ENCODE measurements around the gene GZMM.
A peak's percentile ranks its signal among the peaks of the same experiment; 100 is the strongest.

GZMM gene

DNA sequence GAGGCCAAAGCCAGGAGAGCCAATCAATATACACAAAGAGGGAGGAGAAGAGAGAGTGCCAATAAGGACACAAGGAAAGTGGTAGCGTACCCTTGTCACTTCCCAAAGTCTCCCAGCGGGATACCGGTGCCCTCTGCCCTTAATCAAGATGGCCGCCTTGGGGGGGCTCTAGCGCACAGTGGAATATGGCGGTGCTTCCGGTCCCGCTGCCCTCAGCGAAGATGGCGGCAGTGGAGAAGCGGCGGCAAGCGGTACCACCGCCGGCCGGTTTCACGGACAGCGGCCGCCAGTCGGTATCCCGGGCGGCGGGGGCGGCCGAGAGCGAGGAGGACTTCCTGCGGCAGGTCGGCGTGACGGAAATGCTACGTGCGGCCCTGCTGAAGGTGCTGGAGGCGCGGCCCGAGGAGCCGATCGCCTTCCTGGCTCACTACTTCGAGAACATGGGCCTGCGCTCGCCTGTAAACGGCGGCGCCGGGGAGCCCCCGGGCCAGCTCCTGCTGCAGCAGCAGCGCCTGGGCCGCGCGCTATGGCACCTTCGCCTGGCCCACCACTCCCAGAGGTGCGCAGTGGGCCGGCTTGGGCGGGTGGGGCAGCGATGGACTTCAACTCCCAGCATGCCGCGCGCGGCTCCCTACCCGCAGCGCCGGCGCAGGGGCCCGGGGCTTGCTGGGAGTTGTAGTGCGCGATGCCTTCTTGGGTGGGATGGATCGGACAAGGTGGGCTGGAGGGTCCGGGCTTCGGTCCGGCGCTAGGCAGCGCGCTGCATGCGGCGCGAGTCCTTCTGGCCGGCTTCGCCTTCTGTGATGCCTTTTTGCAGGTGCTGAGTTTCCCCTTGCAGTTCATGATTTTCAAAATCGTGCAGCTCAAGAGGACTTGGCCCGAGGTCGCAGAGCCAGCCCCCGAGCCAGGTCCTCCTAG lies 36.3 kb upstream of the GZMM start, which contains the start of gene TPGS1 (continued):
- TF ChIP-seq, protein P1, sequence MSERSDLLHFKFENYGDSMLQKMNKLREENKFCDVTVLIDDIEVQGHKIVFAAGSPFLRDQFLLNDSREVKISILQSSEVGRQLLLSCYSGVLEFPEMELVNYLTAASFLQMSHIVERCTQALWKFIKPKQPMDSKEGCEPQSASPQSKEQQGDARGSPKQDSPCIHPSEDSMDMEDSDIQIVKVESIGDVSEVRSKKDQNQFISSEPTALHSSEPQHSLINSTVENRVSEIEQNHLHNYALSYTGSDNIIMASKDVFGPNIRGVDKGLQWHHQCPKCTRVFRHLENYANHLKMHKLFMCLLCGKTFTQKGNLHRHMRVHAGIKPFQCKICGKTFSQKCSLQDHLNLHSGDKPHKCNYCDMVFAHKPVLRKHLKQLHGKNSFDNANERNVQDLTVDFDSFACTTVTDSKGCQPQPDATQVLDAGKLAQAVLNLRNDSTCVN (tag by site-specific recombination; optimal IDR thresholded peaks at IDR 0.05), result peak; percentile 32
- TF ChIP-seq YY2 (tag by site-specific recombination; IDR thresholded peaks at IDR 0.05), result peak; percentile 98
- peak; percentile 41; the same call in 1 of the 2 replicates for TF ChIP-seq ZNF2 (tag by site-specific recombination; IDR thresholded peaks at IDR 0.05)
- TF ChIP-seq ZNF202 (tag by site-specific recombination; IDR thresholded peaks at IDR 0.05; ENCODE audit: borderline replicate concordance), result no peak
- TF ChIP-seq ZNF629 (tag by site-specific recombination; IDR thresholded peaks at IDR 0.05), result peak; percentile 71
- peak; percentile 68; the same call in 1 of the 2 replicates for TF ChIP-seq IKZF3 (tag by site-specific recombination; IDR thresholded peaks at IDR 0.05)
- 0 out of 2 replicates have a peak, but pooled peaks have one; percentile 20 for TF ChIP-seq ZBTB8A (tag by site-specific recombination; IDR thresholded peaks at IDR 0.05)
- TF ChIP-seq ZNF610 (tag by site-specific recombination; IDR thresholded peaks at IDR 0.05; ENCODE audit: borderline replicate concordance), result 0 out of 2 replicates have a peak, but pooled peaks have one; percentile 44
- 0 out of 2 replicates have a peak, but pooled peaks have one; percentile 18 for TF ChIP-seq ZFP37 (tag by site-specific recombination; IDR thresholded peaks at IDR 0.05)
- TF ChIP-seq ZNF146 (tag by site-specific recombination; IDR thresholded peaks at IDR 0.05), result 0 out of 2 replicates have a peak, but pooled peaks have one; percentile 5
- TF ChIP-seq ZNF521 (tag by site-specific recombination; IDR thresholded peaks at IDR 0.05), result no peak
- 0 out of 2 replicates have a peak, but pooled peaks have one; percentile 8 for TF ChIP-seq ZNF660 (tag by site-specific recombination; IDR thresholded peaks at IDR 0.05)
- TF ChIP-seq ZEB2 (tag by site-specific recombination; IDR thresholded peaks at IDR 0.05), result peak; percentile 89
- TF ChIP-seq SP2 (tag by site-specific recombination; IDR thresholded peaks at IDR 0.05), result peak; percentile 80
- peak; percentile 83 for TF ChIP-seq FEZF1 (tag by site-specific recombination; IDR thresholded peaks at IDR 0.05)
- TF ChIP-seq KLF16 (tag by site-specific recombination; IDR thresholded peaks at IDR 0.05), result 0 out of 2 replicates have a peak, but pooled peaks have one; percentile 37
- TF ChIP-seq, protein P2, sequence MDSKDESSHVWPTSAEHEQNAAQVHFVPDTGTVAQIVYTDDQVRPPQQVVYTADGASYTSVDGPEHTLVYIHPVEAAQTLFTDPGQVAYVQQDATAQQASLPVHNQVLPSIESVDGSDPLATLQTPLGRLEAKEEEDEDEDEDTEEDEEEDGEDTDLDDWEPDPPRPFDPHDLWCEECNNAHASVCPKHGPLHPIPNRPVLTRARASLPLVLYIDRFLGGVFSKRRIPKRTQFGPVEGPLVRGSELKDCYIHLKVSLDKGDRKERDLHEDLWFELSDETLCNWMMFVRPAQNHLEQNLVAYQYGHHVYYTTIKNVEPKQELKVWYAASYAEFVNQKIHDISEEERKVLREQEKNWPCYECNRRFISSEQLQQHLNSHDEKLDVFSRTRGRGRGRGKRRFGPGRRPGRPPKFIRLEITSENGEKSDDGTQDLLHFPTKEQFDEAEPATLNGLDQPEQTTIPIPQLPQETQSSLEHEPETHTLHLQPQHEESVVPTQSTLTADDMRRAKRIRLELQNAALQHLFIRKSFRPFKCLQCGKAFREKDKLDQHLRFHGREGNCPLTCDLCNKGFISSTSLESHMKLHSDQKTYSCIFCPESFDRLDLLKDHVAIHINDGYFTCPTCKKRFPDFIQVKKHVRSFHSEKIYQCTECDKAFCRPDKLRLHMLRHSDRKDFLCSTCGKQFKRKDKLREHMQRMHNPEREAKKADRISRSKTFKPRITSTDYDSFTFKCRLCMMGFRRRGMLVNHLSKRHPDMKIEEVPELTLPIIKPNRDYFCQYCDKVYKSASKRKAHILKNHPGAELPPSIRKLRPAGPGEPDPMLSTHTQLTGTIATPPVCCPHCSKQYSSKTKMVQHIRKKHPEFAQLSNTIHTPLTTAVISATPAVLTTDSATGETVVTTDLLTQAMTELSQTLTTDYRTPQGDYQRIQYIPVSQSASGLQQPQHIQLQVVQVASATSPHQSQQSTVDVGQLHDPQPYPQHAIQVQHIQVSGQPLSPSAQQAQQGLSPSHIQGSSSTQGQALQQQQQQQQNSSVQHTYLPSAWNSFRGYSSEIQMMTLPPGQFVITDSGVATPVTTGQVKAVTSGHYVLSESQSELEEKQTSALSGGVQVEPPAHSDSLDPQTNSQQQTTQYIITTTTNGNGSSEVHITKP (tag by site-specific recombination; IDR thresholded peaks at IDR 0.05), result peak; percentile 86
- TF ChIP-seq ZNF548 (tag by site-specific recombination; IDR thresholded peaks at IDR 0.05), result no peak

DNA sequence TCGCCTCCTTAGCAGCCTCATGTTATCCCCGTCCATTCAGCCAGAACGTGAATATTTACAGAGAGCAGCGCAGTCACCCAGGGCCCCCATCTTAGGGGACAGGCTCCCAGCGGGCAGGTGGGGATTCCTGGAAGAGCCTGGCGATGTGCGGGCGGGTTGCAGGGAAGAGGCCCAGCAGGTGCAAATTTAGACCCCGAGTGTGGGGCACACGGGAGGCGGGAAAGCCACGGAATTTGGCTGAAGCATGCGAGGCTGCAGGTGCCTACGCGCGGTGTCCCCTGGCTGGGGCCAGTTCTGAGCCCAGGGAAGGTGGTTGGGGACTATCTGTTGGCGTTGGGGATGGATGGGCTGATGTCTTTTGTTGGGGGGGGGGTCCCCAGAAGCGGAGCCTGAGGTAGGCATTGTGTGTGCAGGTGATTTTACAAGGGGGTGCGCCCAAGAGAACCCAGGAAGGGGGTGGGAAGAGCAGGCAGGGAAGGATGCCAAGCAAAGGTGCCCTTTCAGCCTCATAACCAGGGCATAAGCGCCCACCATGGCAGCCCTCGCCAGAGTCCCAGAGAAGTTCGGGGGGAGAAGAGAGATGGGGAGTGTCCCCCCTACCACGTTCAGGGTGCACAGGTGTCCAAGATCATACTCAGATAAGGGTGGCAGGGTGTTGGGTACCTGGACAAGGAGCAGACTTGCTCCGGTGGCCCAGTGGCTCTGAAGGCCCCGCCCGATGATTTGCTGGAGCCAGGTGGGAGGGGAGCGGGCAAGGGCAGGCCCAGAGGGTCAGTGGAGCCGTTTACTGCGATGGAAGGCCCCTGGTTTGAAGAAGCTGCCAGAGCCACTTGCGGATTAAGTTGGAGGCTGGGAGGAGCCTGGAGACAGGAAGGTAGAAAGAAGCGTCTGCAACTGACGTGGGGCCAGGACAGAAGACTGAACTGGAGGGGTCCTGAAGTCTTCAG lies 35.4 kb upstream of the GZMM start:
- peaks cover 7% of the 10 kb centered on the region; the same call in 1 of the 2 replicates for H3K4me1 ChIP-seq (ENCODE audit: control insufficient read depth, insufficient read depth, low read length)
- peaks cover 0 to 6% of the 10 kb centered on the region in 2 experiments; a peak in 1 of 3 replicates for H3K36me3 ChIP-seq (ENCODE audit: control insufficient read depth in 2 of 2, insufficient read depth in 1 of 2, low read length in 2 of 2)
- POLR2A ChIA-PET, result interaction anchor here (0.6 kb wide), 2 partner anchors 16 to 18 kb away, joined by 3 to 4 read pairs; no protein-coding TSS in a partner anchor
- TF ChIP-seq ZNF544 (tag by site-specific recombination; IDR thresholded peaks at IDR 0.05) (no peak), ZNF48 (tag by site-specific recombination; IDR thresholded peaks at IDR 0.05) (no peak), ZNF600 (tag by site-specific recombination; IDR thresholded peaks at IDR 0.05) (peak; percentile 50; the same call in 1 of the 2 replicates), ZNF341 (tag by site-specific recombination; IDR thresholded peaks at IDR 0.05; ENCODE audit: low read depth) (peak; percentile 87), ZNF792 (tag by site-specific recombination; IDR thresholded peaks at IDR 0.05) (no peak), ZNF292 (tag by site-specific recombination; IDR thresholded peaks at IDR 0.05; ENCODE audit: borderline replicate concordance, low read depth) (no peak)
- CTCF ChIA-PET, result interaction anchor here (2.9 kb wide), 1 partner anchor 22 kb away, joined by 49 read pairs; the partner anchor contains the start of gene CDC34
- peak overlapping the region; percentile 93; the same call in 1 of the 2 replicates for H3K27ac ChIP-seq (ENCODE audit: extremely low read depth, low read depth, low read length)
- no peaks in the 10 kb centered on the region for H3K9me3 ChIP-seq (ENCODE audit: control insufficient read depth, insufficient read depth, low read depth, low read length)
- H3K4me3 ChIP-seq (ENCODE audit: low read depth, low read length), result peak overlapping the region; percentile 72
